Measurements from ENCODE around the gene ANKRD39. TPM values are rescaled to one million over a fixed set of nuclear protein-coding genes. Genes with fewer than 3 reads are reported as not detected.

Gene ANKRD39
- total RNA-seq, 1 experiment from 2014 or later, result 24.4 TPM

GRCh38 chr2:96832408-96832753, 25.4 kb downstream of the ANKRD39 start:
- ChIA-PET CTCF (no interaction called here), POLR2A (interaction anchor here (0.5 kb wide), 1 partner anchor 726 kb away, joined by 8 read pairs; no protein-coding TSS in a partner anchor)
- Histone ChIP-seq H3K36me3 (ENCODE audit: control insufficient read depth, insufficient read depth, low read length) (peaks cover 6% of the 10 kb centered on the region), H3K27ac (ENCODE audit: low read length) (no peak overlapping the region), H3K9me3 (ENCODE audit: control insufficient read depth, insufficient read depth, low read depth, low read length) (no peaks in the 10 kb centered on the region), H3K4me3 (ENCODE audit: low read depth in 2 of 2, low read length in 2 of 2) (no peak overlapping the region), H3K27me3 (ENCODE audit: control insufficient read depth, insufficient read depth, low read length) (no peaks in the 10 kb centered on the region), H3K4me1 (ENCODE audit: control insufficient read depth, insufficient read depth, low read length) (no peaks in the 10 kb centered on the region)
- intact Hi-C loops (cut with micrococcal nuclease; ENCODE audit: unreplicated experiment), result no loop called here
- DNase-seq (ENCODE audit: low read depth, low spot score), result no peak
- TF ChIP-seq SIN3A (IDR thresholded peaks at IDR 0.05; ENCODE audit: borderline replicate concordance, insufficient read depth, low read depth, low read length) (no peak), POLR2AphosphoS5 (IDR thresholded peaks at IDR 0.05; ENCODE audit: low read depth, low read length) (no peak), TCF7L2 (IDR thresholded peaks at IDR 0.05; ENCODE audit: low read depth, low read length) (no peak)
- ATAC-seq, result no peak
- BruUV-seq (replicated peaks), result no TSS peak
- in situ Hi-C loops (cut with HindIII; ENCODE audit: low pct_unique_long_range_greater_than_20kb, low sequenced_read_pairs), result no loop called here

- Histone ChIP-seq H3K36me3 (ENCODE audit: control insufficient read depth, insufficient read depth, low read length) (peaks cover 6% of the 10 kb centered on the region), H3K4me3 (ENCODE audit: low read depth in 2 of 2, low read length in 2 of 2) (no peak overlapping the region), H3K4me1 (ENCODE audit: control insufficient read depth, insufficient read depth, low read length) (no peaks in the 10 kb centered on the region), H3K9me3 (ENCODE audit: control insufficient read depth, insufficient read depth, low read depth, low read length) (no peaks in the 10 kb centered on the region), H3K27me3 (ENCODE audit: control insufficient read depth, insufficient read depth, low read length) (no peaks in the 10 kb centered on the region), H3K27ac (ENCODE audit: low read length) (no peak overlapping the region)
- TSS peak; percentile 7 for BruUV-seq (replicated peaks)
- no peak for DNase-seq (ENCODE audit: low read depth, low spot score)
- in situ Hi-C loops (cut with HindIII; ENCODE audit: low pct_unique_long_range_greater_than_20kb, low sequenced_read_pairs) (no loop called here), intact Hi-C loops (cut with micrococcal nuclease; ENCODE audit: unreplicated experiment) (no loop called here)
- POLR2A ChIA-PET, result no interaction called here
- CTCF ChIA-PET, result no interaction called here
- TF ChIP-seq, protein P1, sequence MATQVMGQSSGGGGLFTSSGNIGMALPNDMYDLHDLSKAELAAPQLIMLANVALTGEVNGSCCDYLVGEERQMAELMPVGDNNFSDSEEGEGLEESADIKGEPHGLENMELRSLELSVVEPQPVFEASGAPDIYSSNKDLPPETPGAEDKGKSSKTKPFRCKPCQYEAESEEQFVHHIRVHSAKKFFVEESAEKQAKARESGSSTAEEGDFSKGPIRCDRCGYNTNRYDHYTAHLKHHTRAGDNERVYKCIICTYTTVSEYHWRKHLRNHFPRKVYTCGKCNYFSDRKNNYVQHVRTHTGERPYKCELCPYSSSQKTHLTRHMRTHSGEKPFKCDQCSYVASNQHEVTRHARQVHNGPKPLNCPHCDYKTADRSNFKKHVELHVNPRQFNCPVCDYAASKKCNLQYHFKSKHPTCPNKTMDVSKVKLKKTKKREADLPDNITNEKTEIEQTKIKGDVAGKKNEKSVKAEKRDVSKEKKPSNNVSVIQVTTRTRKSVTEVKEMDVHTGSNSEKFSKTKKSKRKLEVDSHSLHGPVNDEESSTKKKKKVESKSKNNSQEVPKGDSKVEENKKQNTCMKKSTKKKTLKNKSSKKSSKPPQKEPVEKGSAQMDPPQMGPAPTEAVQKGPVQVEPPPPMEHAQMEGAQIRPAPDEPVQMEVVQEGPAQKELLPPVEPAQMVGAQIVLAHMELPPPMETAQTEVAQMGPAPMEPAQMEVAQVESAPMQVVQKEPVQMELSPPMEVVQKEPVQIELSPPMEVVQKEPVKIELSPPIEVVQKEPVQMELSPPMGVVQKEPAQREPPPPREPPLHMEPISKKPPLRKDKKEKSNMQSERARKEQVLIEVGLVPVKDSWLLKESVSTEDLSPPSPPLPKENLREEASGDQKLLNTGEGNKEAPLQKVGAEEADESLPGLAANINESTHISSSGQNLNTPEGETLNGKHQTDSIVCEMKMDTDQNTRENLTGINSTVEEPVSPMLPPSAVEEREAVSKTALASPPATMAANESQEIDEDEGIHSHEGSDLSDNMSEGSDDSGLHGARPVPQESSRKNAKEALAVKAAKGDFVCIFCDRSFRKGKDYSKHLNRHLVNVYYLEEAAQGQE (IDR thresholded peaks at IDR 0.05; ENCODE audit: insufficient read depth in 1 of 2, low read depth in 2 of 2, low read length in 1 of 2), result peak; percentile 81 to 89
- no peak for TF ChIP-seq CTCF (IDR thresholded peaks at IDR 0.05)
- ATAC-seq, result 0 out of 2 replicates have a peak, but pooled peaks have one; percentile 15
Measured at GRCh38 chr2:96831679-96832078, 26.1 kb downstream of the ANKRD39 start.

GRCh38 chr2:96830044-96830562, 27.7 kb downstream of the ANKRD39 start:
- no peak overlapping the region for H3K27ac ChIP-seq (ENCODE audit: low read length)
- ChIA-PET POLR2A (no interaction called here), CTCF (no interaction called here)
- DNase-seq (ENCODE audit: low read depth, low spot score) (no peak), ATAC-seq (no peak; the same call in 1 of the 2 replicates)
- TF ChIP-seq SIN3A (IDR thresholded peaks at IDR 0.05; ENCODE audit: borderline replicate concordance, insufficient read depth, low read depth, low read length) (no peak), CTCF (IDR thresholded peaks at IDR 0.05) (no peak)
- TF ChIP-seq, protein P1 (IDR thresholded peaks at IDR 0.05; ENCODE audit: insufficient read depth in 1 of 2, low read depth in 2 of 2, low read length in 1 of 2), result no peak
- in situ Hi-C loops (cut with HindIII; ENCODE audit: low pct_unique_long_range_greater_than_20kb, low sequenced_read_pairs) (no loop called here), intact Hi-C loops (cut with micrococcal nuclease; ENCODE audit: unreplicated experiment) (no loop called here)
- no TSS peak for BruUV-seq (replicated peaks)
- H3K36me3 ChIP-seq (ENCODE audit: control insufficient read depth, insufficient read depth, low read length), result peaks cover 5% of the 10 kb centered on the region
- H3K4me3 ChIP-seq (ENCODE audit: low read depth in 2 of 2, low read length in 2 of 2), result no peak overlapping the region
- no peaks in the 10 kb centered on the region for H3K4me1 ChIP-seq (ENCODE audit: control insufficient read depth, insufficient read depth, low read length)
- no peaks in the 10 kb centered on the region for H3K27me3 ChIP-seq (ENCODE audit: control insufficient read depth, insufficient read depth, low read length)
- H3K9me3 ChIP-seq (ENCODE audit: control insufficient read depth, insufficient read depth, low read depth, low read length), result no peaks in the 10 kb centered on the region
